Measurements from ENCODE around the gene MRTFB. TPM values are rescaled to one million over a fixed set of nuclear protein-coding genes. Genes with fewer than 3 reads are reported as not detected.
"Not testable (repeated sequence)": the region's sequence is repeated elsewhere in the genome, so short reads cannot be mapped to it uniquely, and the experiment has no call there.

Gene MRTFB
- total and polyA plus RNA-seq, 9 donors, result 7.2 to 45.6 (median 36.6) TPM

- WGBS, 3 donors, result 93 to 96% (median 95%) methylated on average over 3 of the region's 3 CpGs
- H3K4me3 ChIP-seq, result no peak overlapping the region
- intact Hi-C loops (cut with DNase I), result no loop called here
- no peak for DNase-seq
- H3K4me1 ChIP-seq (ENCODE audit: insufficient read depth), result no peaks in the 10 kb centered on the region
- no peaks in the 10 kb centered on the region for H3K9me3 ChIP-seq
- H3K27ac ChIP-seq, result no peak overlapping the region
- no peaks in the 10 kb centered on the region for H3K27me3 ChIP-seq
- H3K36me3 ChIP-seq, result no peaks in the 10 kb centered on the region
- TF ChIP-seq CTCF (IDR thresholded peaks at IDR 0.05), result no peak
- TF ChIP-seq EP300 (IDR thresholded peaks at IDR 0.05), result no peak
- TF ChIP-seq POLR2A (IDR thresholded peaks at IDR 0.05), result no peak
Measured at GRCh38 chr16:14037960-14038359, 33.2 kb upstream of the MRTFB start.

- intact Hi-C loops (cut with DNase I), result no loop called here
- no peaks in the 10 kb centered on the region for H3K4me1 ChIP-seq (ENCODE audit: insufficient read depth)
- H3K4me3 ChIP-seq, result no peak overlapping the region
- WGBS, 3 donors, result 84 to 86% (median 86%) methylated on average over 4 of the region's 4 CpGs
- no peaks in the 10 kb centered on the region for H3K36me3 ChIP-seq
- no peak overlapping the region for H3K27ac ChIP-seq
- no peak for DNase-seq
- H3K27me3 ChIP-seq, result no peaks in the 10 kb centered on the region
- TF ChIP-seq EP300 (IDR thresholded peaks at IDR 0.05) (no peak), POLR2A (IDR thresholded peaks at IDR 0.05) (no peak), CTCF (IDR thresholded peaks at IDR 0.05) (no peak)
- H3K9me3 ChIP-seq, result no peaks in the 10 kb centered on the region
Measured at GRCh38 chr16:14041164-14041563, 30.0 kb upstream of the MRTFB start.

GRCh38 chr16:14042706-14043105 lies 28.4 kb upstream of the MRTFB start:
- no peaks in the 10 kb centered on the region for H3K9me3 ChIP-seq
- H3K27me3 ChIP-seq, result no peaks in the 10 kb centered on the region
- no peak overlapping the region for H3K4me3 ChIP-seq
- H3K4me1 ChIP-seq (ENCODE audit: insufficient read depth), result no peaks in the 10 kb centered on the region
- WGBS, 3 donors, result 27 to 39% (median 27%) methylated on average over 10 of the region's 10 CpGs
- TF ChIP-seq EP300 (IDR thresholded peaks at IDR 0.05), result no peak
- TF ChIP-seq CTCF (IDR thresholded peaks at IDR 0.05), result no peak
- no peak for TF ChIP-seq POLR2A (IDR thresholded peaks at IDR 0.05)
- no peaks in the 10 kb centered on the region for H3K36me3 ChIP-seq
- H3K27ac ChIP-seq, result no peak overlapping the region
- DNase-seq, result no peak
- intact Hi-C loops (cut with DNase I), result no loop called here

- WGBS, 3 donors, result 81 to 85% (median 83%) methylated on average over 6 of the region's 6 CpGs
- TF ChIP-seq POLR2A (IDR thresholded peaks at IDR 0.05) (no peak), CTCF (IDR thresholded peaks at IDR 0.05) (no peak), EP300 (IDR thresholded peaks at IDR 0.05) (no peak)
Measured at GRCh38 chr16:14043278-14043677, 27.8 kb upstream of the MRTFB start.

GRCh38 chr16:14043793-14044192 lies 27.3 kb upstream of the MRTFB start:
- intact Hi-C loops (cut with DNase I), result no loop called here
- no peaks in the 10 kb centered on the region for H3K9me3 ChIP-seq
- no peaks in the 10 kb centered on the region for H3K36me3 ChIP-seq
- no peak for DNase-seq
- H3K4me3 ChIP-seq, result no peak overlapping the region
- WGBS, 3 donors, result 91 to 96% (median 95%) methylated on average over 6 of the region's 6 CpGs
- no peak overlapping the region for H3K27ac ChIP-seq
- no peaks in the 10 kb centered on the region for H3K27me3 ChIP-seq
- peaks cover 2% of the 10 kb centered on the region for H3K4me1 ChIP-seq (ENCODE audit: insufficient read depth)
- no peak for TF ChIP-seq EP300 (IDR thresholded peaks at IDR 0.05)
- no peak for TF ChIP-seq CTCF (IDR thresholded peaks at IDR 0.05)
- no peak for TF ChIP-seq POLR2A (IDR thresholded peaks at IDR 0.05)

More at GRCh38 chr16:14043278-14043677, 27.8 kb upstream of the MRTFB start:
- Histone ChIP-seq H3K4me1 (ENCODE audit: insufficient read depth) (no peaks in the 10 kb centered on the region), H3K27me3 (no peaks in the 10 kb centered on the region), H3K9me3 (no peaks in the 10 kb centered on the region), H3K4me3 (no peak overlapping the region), H3K36me3 (no peaks in the 10 kb centered on the region), H3K27ac (no peak overlapping the region)
- no peak for DNase-seq
- intact Hi-C loops (cut with DNase I), result no loop called here

- H3K27ac ChIP-seq; H3K4me3 ChIP-seq; H3K36me3 ChIP-seq; H3K9me3 ChIP-seq; intact Hi-C loops (cut with DNase I); H3K4me1 ChIP-seq (ENCODE audit: insufficient read depth); H3K27me3 ChIP-seq; DNase-seq: not testable (repeated sequence)
- WGBS, 3 donors, result 73 to 83% (median 76%) methylated on average over 6 of the region's 6 CpGs
Measured at GRCh38 chr16:14047121-14047859, 23.8 kb upstream of the MRTFB start.
